Activated T-cell treated with anti-CD3 and anti-CD28 coated beads, Interleukin-2, amount 50 U/mL, for 1 hour (primary cell): ENCODE data around the gene THAP3.

ENCODE experiments used
- DNase-seq: peaks from one replicate; pipeline ENCODE4 v3.0.0-alpha.2; 2020

THAP3 gene

GRCh38 chr1:6613361-6614018 lies 11.2 kb upstream of the THAP3 start, which contains the start of gene PHF13:
Gene PHF13 (plus strand): TSS chr1:6613731. CDS start chr1:6614067, 336 bp downstream.
- DNase-seq, result peak; percentile 99

- peak; percentile 67 for DNase-seq
Observed at GRCh38 chr1:6614019-6614928, 10.4 kb upstream of the THAP3 start.

- DNase-seq, result no peak
Observed at GRCh38 chr1:6614929-6615785, 9.5 kb upstream of the THAP3 start.

- DNase-seq, result no peak
Observed at GRCh38 chr1:6619045-6619444, 5.6 kb upstream of the THAP3 start.

- DNase-seq, result no peak
Observed at GRCh38 chr1:6621429-6622391, 3.0 kb upstream of the THAP3 start.

- DNase-seq, result no peak
Observed at GRCh38 chr1:6622396-6623152, 2.1 kb upstream of the THAP3 start.

GRCh38 chr1:6623269-6623965 lies 1.3 kb upstream of the THAP3 start:
- DNase-seq, result no peak

- no peak for DNase-seq
Observed at GRCh38 chr1:6625584-6626149, 999 bp downstream of the THAP3 start.

- DNase-seq, result no peak
Observed at GRCh38 chr1:6627031-6627430, 2.4 kb downstream of the THAP3 start.

GRCh38 chr1:6627841-6628545 lies 3.3 kb downstream of the THAP3 start:
- DNase-seq, result no peak

GRCh38 chr1:6628971-6629479 lies 4.4 kb downstream of the THAP3 start:
- DNase-seq, result no peak

- DNase-seq, result no peak
Observed at GRCh38 chr1:6630027-6630426, 5.4 kb downstream of the THAP3 start.

- no peak for DNase-seq
Observed at GRCh38 chr1:6631058-6631457, 6.4 kb downstream of the THAP3 start.

- DNase-seq, result no peak
Observed at GRCh38 chr1:6632588-6633514, 8.2 kb downstream of the THAP3 start.

GRCh38 chr1:6634371-6635052 lies 9.8 kb downstream of the THAP3 start:
- DNase-seq, result peak; percentile 56

GRCh38 chr1:6635161-6635909 lies 10.7 kb downstream of the THAP3 start:
- no peak for DNase-seq
